ENCODE data around the gene CAMK2D. TPM values are rescaled to one million over a fixed set of nuclear protein-coding genes. Genes with fewer than 3 reads are reported as not detected.

Gene CAMK2D
- total RNA-seq, 1 experiment from 2014 or later = 29.5 TPM

DNA sequence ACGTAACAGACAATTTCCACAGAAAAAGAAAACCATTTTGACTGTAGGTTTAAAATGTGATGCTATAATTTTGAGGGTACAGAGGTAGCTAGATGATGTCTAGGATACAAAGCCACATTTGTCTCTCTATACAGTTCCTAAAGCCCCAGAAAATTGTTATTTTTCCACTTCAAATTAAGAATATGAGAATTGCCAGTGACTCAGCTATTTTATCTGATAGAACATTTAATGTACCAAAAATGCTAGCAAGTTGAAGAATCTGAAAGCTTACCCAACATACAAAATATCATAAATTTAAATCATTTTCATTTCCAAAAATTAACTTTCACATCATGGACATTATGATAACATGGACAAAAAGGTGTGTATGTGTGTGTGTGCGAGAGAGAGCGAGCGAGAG lies 148.0 kb downstream of the CAMK2D start:
- ATAC-seq = no peak
- CTCF ChIA-PET = no interaction called here
- intact Hi-C loops (cut with micrococcal nuclease; ENCODE audit: unreplicated experiment) (no loop called here), in situ Hi-C loops (cut with HindIII; ENCODE audit: low pct_unique_long_range_greater_than_20kb, low sequenced_read_pairs) (no loop called here)
- Histone ChIP-seq H3K9me3 (ENCODE audit: control insufficient read depth, insufficient read depth, low read depth, low read length) (no peaks in the 10 kb centered on the region), H3K4me1 (ENCODE audit: control insufficient read depth, insufficient read depth, low read length) (no peaks in the 10 kb centered on the region), H3K36me3 (ENCODE audit: control insufficient read depth, insufficient read depth, low read length) (no peaks in the 10 kb centered on the region; the same call in 1 of the 2 replicates), H3K4me3 (ENCODE audit: low read depth in 2 of 2, low read length in 2 of 2) (no peak overlapping the region), H3K27me3 (ENCODE audit: control insufficient read depth, insufficient read depth, low read length) (no peaks in the 10 kb centered on the region), H3K27ac (ENCODE audit: low read length) (no peak overlapping the region; the same call in 1 of the 2 replicates)
- POLR2A ChIA-PET = no interaction called here
- BruUV-seq (replicated peaks) = no TSS peak
- TF ChIP-seq POLR2AphosphoS5 (IDR thresholded peaks at IDR 0.05; ENCODE audit: low read depth, low read length) (no peak), SIN3A (IDR thresholded peaks at IDR 0.05; ENCODE audit: borderline replicate concordance, insufficient read depth, low read depth, low read length) (no peak), TCF7L2 (IDR thresholded peaks at IDR 0.05; ENCODE audit: low read depth, low read length) (no peak)
- TF ChIP-seq, protein P1, sequence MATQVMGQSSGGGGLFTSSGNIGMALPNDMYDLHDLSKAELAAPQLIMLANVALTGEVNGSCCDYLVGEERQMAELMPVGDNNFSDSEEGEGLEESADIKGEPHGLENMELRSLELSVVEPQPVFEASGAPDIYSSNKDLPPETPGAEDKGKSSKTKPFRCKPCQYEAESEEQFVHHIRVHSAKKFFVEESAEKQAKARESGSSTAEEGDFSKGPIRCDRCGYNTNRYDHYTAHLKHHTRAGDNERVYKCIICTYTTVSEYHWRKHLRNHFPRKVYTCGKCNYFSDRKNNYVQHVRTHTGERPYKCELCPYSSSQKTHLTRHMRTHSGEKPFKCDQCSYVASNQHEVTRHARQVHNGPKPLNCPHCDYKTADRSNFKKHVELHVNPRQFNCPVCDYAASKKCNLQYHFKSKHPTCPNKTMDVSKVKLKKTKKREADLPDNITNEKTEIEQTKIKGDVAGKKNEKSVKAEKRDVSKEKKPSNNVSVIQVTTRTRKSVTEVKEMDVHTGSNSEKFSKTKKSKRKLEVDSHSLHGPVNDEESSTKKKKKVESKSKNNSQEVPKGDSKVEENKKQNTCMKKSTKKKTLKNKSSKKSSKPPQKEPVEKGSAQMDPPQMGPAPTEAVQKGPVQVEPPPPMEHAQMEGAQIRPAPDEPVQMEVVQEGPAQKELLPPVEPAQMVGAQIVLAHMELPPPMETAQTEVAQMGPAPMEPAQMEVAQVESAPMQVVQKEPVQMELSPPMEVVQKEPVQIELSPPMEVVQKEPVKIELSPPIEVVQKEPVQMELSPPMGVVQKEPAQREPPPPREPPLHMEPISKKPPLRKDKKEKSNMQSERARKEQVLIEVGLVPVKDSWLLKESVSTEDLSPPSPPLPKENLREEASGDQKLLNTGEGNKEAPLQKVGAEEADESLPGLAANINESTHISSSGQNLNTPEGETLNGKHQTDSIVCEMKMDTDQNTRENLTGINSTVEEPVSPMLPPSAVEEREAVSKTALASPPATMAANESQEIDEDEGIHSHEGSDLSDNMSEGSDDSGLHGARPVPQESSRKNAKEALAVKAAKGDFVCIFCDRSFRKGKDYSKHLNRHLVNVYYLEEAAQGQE (IDR thresholded peaks at IDR 0.05; ENCODE audit: insufficient read depth in 1 of 2, low read depth in 2 of 2, low read length in 1 of 2) = no peak
- TF ChIP-seq, protein P2, sequence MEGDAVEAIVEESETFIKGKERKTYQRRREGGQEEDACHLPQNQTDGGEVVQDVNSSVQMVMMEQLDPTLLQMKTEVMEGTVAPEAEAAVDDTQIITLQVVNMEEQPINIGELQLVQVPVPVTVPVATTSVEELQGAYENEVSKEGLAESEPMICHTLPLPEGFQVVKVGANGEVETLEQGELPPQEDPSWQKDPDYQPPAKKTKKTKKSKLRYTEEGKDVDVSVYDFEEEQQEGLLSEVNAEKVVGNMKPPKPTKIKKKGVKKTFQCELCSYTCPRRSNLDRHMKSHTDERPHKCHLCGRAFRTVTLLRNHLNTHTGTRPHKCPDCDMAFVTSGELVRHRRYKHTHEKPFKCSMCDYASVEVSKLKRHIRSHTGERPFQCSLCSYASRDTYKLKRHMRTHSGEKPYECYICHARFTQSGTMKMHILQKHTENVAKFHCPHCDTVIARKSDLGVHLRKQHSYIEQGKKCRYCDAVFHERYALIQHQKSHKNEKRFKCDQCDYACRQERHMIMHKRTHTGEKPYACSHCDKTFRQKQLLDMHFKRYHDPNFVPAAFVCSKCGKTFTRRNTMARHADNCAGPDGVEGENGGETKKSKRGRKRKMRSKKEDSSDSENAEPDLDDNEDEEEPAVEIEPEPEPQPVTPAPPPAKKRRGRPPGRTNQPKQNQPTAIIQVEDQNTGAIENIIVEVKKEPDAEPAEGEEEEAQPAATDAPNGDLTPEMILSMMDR (IDR thresholded peaks at IDR 0.05) = no peak
- no peak for DNase-seq (ENCODE audit: low read depth, low spot score)

DNA sequence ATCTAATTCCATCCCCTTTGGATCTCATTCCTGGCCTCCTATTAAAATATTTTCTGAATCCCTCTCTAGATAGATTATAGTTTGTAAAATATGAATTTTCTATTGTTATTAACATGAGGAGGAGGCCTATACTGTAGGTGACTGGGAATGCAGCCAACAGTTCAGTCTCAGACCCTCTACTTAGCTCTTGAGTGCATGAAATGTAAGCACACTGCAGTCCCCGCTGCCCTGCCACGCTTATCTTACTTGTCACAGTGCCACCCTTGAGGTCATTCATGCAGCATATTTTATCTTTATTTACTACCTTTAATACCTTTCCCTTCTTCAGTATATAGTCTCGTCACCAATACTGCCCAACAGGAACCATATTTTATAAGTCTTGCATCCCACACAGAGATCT lies 151.0 kb downstream of the CAMK2D start:
- POLR2A ChIA-PET = no interaction called here
- ATAC-seq = no peak
- no peak for DNase-seq (ENCODE audit: low read depth, low spot score)
- intact Hi-C loops (cut with micrococcal nuclease; ENCODE audit: unreplicated experiment) = no loop called here
- Histone ChIP-seq H3K27ac (ENCODE audit: low read length) (no peak overlapping the region), H3K27me3 (ENCODE audit: control insufficient read depth, insufficient read depth, low read length) (no peaks in the 10 kb centered on the region), H3K4me1 (ENCODE audit: control insufficient read depth, insufficient read depth, low read length) (no peaks in the 10 kb centered on the region), H3K36me3 (ENCODE audit: control insufficient read depth, insufficient read depth, low read length) (no peaks in the 10 kb centered on the region; the same call in 1 of the 2 replicates), H3K9me3 (ENCODE audit: control insufficient read depth, insufficient read depth, low read depth, low read length) (no peaks in the 10 kb centered on the region), H3K4me3 (ENCODE audit: low read depth in 2 of 2, low read length in 2 of 2) (no peak overlapping the region)
- CTCF ChIA-PET = no interaction called here
- TF ChIP-seq POLR2AphosphoS5 (IDR thresholded peaks at IDR 0.05; ENCODE audit: low read depth, low read length) = no peak
- TF ChIP-seq, protein P1 (IDR thresholded peaks at IDR 0.05; ENCODE audit: insufficient read depth in 1 of 2, low read depth in 2 of 2, low read length in 1 of 2) = no peak
- in situ Hi-C loops (cut with HindIII; ENCODE audit: low pct_unique_long_range_greater_than_20kb, low sequenced_read_pairs) = no loop called here
- BruUV-seq (replicated peaks) = no TSS peak
